ENCODE results near the gene NDUFB2. TPM values are rescaled to one million over a fixed set of nuclear protein-coding genes. Genes with fewer than 3 reads are reported as not detected.
A peak's percentile ranks its signal among the peaks of the same experiment; 100 is the strongest.

Gene NDUFB2
- total RNA-seq, 2 donors from 2014 or later = 180 to 202 TPM

- 76 to 100% methylated on average over 1 to 2 of the region's 2 CpGs for WGBS, 2 experiments (ENCODE audit: insufficient coverage in 1 of 2, insufficient read length in 1 of 2)
- Histone ChIP-seq H3K9me3 (ENCODE audit: control insufficient read depth, low read length) (no peaks in the 10 kb centered on the region), H3K4me3 (ENCODE audit: low read length) (no peak overlapping the region), H3K9ac (ENCODE audit: extremely low read depth, low read length, poor library complexity, severe bottlenecking) (no peak overlapping the region), H3K27me3 (ENCODE audit: control insufficient read depth, insufficient read depth, low read length, poor library complexity, severe bottlenecking) (no peaks in the 10 kb centered on the region), H3K4me1 (ENCODE audit: control insufficient read depth, insufficient read depth, low read length) (no peaks in the 10 kb centered on the region), H3K36me3 (ENCODE audit: control insufficient read depth, insufficient read depth, low read length) (peaks cover 32% of the 10 kb centered on the region), H3K27ac (ENCODE audit: low read depth, low read length) (no peak overlapping the region)
- Mint-ChIP-seq H3K36me3 (ENCODE audit: low read depth) (peaks cover 26% of the 10 kb centered on the region), H3K4me1 (peaks cover 4% of the 10 kb centered on the region), H3K27ac (no peak overlapping the region), H3K9me3 (no peaks in the 10 kb centered on the region), H3K27me3 (ENCODE audit: insufficient read depth) (no peaks in the 10 kb centered on the region), H3K4me3 (no peak overlapping the region)
- no peak for DNase-seq
- peak; percentile 73 for TF ChIP-seq CTCF (conservative IDR thresholded peaks at IDR 0.05)
These were observed 29.8 kb downstream of the NDUFB2 start for GRCh38 chr7:140726281-140726680.

- H3K4me3 Mint-ChIP-seq = no peak overlapping the region
- Histone ChIP-seq H3K9ac (ENCODE audit: extremely low read depth, low read length, poor library complexity, severe bottlenecking) (no peak overlapping the region), H3K4me1 (ENCODE audit: control insufficient read depth, insufficient read depth, low read length) (no peaks in the 10 kb centered on the region), H3K27me3 (ENCODE audit: control insufficient read depth, insufficient read depth, low read length, poor library complexity, severe bottlenecking) (no peaks in the 10 kb centered on the region), H3K9me3 (ENCODE audit: control insufficient read depth, low read length) (no peaks in the 10 kb centered on the region), H3K27ac (ENCODE audit: low read depth, low read length) (no peak overlapping the region), H3K36me3 (ENCODE audit: control insufficient read depth, insufficient read depth, low read length) (peaks cover 24% of the 10 kb centered on the region), H3K4me3 (ENCODE audit: low read length) (no peak overlapping the region)
- 80 to 84% methylated on average over 2 of the region's 2 CpGs for WGBS, 2 experiments (ENCODE audit: insufficient coverage in 1 of 2, insufficient read length in 1 of 2)
- DNase-seq = no peak
- peaks cover 9% of the 10 kb centered on the region for H3K4me1 Mint-ChIP-seq
- no peak for TF ChIP-seq CTCF (conservative IDR thresholded peaks at IDR 0.05)
- no peak overlapping the region for H3K27ac Mint-ChIP-seq
- H3K27me3 Mint-ChIP-seq (ENCODE audit: insufficient read depth) = no peaks in the 10 kb centered on the region
- H3K36me3 Mint-ChIP-seq (ENCODE audit: low read depth) = peaks cover 40% of the 10 kb centered on the region
- H3K9me3 Mint-ChIP-seq = no peaks in the 10 kb centered on the region
These were observed 35.9 kb downstream of the NDUFB2 start for GRCh38 chr7:140732416-140732815.

- Histone ChIP-seq H3K27ac (ENCODE audit: low read depth, low read length) (no peak overlapping the region), H3K9ac (ENCODE audit: extremely low read depth, low read length, poor library complexity, severe bottlenecking) (no peak overlapping the region), H3K4me1 (ENCODE audit: control insufficient read depth, insufficient read depth, low read length) (no peaks in the 10 kb centered on the region), H3K4me3 (ENCODE audit: low read length) (no peak overlapping the region), H3K27me3 (ENCODE audit: control insufficient read depth, insufficient read depth, low read length, poor library complexity, severe bottlenecking) (no peaks in the 10 kb centered on the region), H3K9me3 (ENCODE audit: control insufficient read depth, low read length) (no peaks in the 10 kb centered on the region), H3K36me3 (ENCODE audit: control insufficient read depth, insufficient read depth, low read length) (peaks cover 28% of the 10 kb centered on the region)
- Mint-ChIP-seq H3K9me3 (no peaks in the 10 kb centered on the region), H3K4me3 (no peak overlapping the region), H3K36me3 (ENCODE audit: low read depth) (peaks cover 48% of the 10 kb centered on the region), H3K27me3 (ENCODE audit: insufficient read depth) (no peaks in the 10 kb centered on the region), H3K27ac (no peak overlapping the region), H3K4me1 (peaks cover 4% of the 10 kb centered on the region)
- no peak for DNase-seq
- WGBS, 2 experiments (ENCODE audit: insufficient coverage in 1 of 2, insufficient read length in 1 of 2) = 100% methylated on average over 2 of the region's 2 CpGs; no CpG with 5 or more reads in 1 of the 2 experiments
- peak; percentile 49 for TF ChIP-seq CTCF (conservative IDR thresholded peaks at IDR 0.05)
These were observed 37.6 kb downstream of the NDUFB2 start for GRCh38 chr7:140734096-140734495.

Measured in endodermal cell (in vitro differentiated cells).